ENCODE results near the gene SHF.

Gene SHF

DNA sequence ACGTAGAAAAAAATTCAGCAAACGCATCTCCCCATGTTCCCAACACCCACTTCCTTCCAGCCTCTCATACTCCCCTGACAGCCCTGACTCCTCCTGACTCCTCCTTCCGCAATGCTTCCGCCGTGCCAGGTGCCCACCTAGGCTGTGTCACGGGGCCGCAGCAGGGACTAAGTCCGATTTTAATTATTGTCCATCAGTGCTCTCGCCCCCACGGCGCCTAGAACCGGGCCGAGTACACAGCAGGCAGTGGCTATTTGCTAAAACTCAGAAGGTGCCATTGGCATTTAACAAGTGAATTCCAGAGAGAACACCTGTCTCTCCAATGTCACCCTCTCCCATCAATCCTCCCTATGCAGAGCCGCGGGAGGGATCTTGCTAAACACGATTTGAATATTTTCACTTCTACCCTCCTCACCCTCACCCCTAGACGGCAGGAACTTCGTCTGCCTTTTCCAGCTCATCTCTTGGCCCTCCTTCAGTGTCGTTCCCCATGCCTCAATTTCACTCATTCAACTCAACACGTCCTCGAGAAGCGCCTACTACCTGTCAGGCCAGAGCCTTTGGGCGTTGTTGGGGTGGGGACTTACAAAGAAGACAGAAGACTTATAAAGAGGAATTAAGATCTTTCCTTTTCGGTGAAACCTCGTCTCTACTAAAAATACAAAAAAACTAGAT is 11.5 kb upstream of the SHF start:
- no peak for DNase-seq

DNA sequence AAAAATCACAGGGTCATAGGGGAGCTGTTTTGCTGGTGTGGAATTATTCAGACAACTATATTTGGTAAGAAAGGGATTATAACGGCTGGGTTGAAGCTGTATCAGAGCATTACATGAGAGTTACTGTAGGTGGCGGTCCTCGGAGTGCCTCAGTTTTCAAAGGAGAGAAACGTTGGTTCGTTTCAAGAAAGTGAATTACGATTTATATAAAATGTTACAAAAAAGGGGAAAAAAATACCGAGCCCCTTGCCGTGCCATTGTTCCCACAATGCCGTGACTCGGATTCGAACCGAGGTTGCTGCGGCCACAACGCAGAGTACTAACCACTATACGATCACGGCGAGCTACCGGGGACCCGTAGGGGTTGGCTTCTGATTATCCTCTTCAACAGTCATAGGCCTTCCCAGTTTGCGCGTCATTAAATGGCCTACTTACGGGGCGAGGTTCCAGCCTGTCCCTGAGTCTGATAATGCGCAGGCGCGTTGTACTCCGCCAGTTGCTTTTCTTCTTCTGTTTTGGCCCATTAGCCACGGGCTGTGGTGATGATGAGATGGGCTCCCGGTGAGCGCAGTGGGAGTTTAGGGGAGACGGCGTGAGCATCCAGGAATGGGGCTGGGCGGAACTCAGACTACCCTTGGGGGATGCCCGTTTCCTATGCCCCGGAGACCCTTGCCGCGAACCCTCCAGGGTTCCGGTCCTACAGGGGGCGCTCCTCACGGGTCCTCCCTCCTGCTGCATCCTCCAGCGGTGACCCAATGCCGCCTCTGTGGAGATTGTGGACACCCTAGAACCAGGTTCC is 10.8 kb upstream of the SHF start:
- peak; percentile 99 for DNase-seq

DNA sequence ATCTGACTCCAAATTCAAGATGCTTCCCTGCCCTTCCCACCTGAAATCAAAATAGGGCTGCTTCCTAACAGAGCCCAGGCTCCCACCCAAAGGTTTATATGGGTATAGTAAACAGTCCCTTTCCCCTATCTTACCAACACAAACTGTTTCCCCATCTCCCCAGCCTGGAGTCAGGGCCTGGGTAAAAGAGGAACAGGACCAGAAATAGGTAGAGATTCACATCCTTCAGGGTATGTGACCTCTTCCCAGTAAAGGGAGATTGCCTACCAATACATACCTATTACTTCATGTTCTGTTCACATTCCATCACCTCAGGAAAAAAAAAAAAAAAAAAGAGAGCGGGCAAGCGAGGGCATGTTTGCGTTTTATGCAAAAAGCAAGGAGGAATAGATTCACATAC is 9.7 kb upstream of the SHF start:
- DNase-seq = no peak

GRCh38 chr15:45187578-45187893 is 230 bp downstream of the SHF start:
- DNase-seq = no peak

DNA sequence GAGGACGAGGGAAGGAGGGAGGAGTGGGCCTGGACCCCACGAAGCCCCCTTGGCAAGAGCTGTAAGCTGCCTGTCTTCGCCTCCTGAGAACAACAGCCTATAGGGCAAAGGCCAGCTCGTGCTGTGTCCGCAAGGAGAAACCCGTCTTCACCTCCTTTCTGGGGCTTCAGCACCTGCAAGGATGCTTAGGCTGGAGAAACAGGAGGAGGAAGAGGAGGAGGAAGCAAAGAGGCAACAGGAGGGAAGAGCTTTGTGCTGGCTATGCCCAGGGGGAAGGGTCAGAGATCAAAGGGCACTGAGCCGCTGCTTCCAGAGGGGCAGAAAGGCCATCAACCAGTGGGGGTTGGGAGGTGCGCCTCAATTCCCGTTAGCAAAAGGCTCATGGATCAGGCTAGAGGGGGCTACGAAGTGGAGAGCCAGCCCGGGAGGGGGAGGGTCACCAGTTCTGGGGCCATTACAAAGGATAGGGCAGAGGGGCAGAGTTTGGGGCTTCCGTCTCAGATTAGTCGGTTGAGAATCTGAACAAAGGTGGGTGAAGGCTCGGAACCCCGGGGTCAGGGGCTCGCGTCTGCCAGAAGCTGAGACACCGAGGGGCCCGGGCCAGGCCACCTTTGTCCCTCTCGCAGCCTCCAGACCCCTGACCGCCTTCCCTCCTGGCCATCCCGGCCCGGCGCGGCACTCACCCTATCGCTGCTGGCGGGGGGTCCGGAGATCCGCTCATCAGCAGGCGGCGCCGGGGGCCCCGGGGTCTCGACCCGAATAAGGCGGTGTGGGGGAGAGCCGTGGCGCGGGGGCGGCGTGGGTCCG is 792 bp downstream of the SHF start:
- DNase-seq = no peak

DNA sequence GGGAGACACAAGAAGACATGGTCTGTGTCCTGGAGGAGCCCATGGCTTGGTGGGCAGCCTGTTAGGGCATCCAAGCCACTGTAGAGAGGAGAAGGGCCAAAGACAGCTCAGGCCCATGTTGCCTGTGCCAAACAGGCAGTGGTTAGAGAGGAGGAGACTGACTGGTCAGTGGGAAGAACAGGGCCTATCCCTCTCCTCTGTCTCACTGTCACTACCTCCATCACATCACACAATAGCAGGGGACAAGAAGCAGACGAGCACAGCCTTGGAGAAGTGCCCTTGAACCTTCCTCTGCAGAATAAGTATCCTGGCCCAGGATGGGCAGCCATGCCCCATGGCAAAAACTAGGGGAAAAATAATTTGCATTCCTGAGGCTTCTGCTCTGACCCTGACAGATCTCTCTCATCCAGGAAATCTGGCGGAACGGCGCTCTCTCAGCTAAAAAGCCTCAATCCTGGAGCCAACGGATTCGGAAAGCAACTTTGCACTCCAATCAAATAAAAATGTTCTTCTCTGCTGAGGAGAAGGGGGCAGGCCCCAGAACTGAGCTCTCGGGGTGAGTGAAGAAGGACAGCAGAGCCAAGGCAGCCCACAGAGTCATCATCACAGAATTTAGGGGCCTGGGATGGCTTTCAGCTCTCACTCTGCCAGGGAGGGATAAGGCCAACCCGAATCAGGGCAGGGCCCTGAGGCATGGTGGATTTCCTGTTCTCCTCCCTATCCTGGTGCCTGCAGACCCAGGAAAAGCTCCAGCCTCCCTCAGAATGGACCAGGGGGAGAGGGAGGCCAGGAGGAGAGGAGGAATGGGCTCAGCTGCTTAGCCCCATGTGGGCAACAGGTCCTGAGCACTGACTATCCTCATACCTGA is 1.6 kb downstream of the SHF start:
- DNase-seq = no peak

DNA sequence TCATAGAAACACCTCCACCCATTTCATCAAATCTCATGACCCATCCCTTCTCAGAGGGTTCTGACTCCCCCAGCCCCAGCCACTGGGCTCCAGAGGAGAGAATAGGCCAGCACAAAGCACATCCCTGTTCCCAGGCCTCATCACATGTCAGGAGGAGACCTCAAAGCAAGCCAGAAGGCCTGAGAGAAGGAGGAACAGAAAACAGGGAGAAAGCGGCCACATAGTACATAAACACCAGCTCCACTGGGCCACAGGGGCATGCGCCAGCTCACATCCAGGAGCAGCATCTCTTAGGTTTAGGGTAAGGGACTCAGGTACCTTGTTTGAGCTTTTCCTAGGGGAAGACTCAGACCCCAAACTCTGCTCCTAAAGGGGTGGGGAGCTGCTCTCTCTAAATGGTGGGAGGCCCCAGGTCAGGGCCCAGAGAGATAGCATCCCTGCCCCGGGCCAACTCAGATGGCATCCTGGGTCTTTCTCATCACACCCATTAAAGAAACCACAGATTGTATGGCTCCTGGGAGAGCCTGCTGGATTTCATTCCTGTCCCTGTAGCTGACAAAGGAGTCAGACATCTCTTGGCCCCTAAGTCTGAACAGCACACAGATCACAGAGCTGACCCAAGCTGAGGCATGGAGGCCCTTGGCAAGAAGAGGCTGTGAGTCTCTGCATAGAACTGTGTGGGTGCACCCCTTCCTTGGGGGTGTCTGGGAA is 2.5 kb downstream of the SHF start:
- no peak for DNase-seq

DNA sequence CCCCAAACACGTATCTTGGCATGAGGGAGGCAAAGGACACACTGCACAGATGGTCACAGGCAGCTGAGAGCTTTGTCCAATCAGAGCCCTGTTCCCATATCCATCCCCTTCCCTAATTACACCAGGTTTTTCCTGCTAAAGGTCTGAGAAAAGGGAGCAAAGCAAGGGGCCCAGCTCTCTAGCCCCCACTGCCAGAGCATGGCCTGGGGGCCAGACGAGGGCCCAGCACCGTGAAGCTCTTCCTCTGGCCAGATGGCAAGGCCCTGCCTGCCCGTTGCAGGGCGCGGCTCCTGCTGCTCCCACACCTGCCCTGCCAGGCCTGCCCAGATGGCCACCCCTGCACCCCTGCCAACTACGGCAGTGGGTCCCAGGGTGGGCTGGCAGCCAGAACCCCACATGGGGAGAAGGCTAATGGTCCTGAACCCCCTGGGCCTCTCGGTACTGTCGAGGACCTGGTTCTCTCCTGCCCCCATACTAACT is 3.2 kb downstream of the SHF start:
- no peak for DNase-seq

DNA sequence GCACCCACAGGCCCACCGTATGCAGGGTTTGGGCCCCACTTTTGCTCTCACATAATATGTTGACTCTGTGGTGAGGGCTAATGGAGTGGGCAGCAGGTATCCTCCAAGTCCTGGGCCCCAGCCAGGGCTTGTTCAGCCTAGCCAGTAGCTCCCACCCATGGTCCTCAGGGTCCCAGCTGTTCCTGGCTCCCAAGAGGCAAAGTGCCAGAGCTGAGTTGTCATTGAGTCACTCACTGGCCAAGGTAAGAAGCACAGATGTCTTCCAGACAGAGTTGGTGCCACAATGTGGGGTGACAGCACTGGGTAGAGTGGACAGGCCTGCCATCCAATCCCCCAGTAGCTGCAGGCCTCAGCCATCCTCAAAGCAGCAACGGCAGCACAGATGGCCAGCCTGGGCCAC is 4.3 kb downstream of the SHF start:
- DNase-seq = no peak

- no peak for DNase-seq
Measured at GRCh38 chr15:45182996-45183395, 4.8 kb downstream of the SHF start.

DNA sequence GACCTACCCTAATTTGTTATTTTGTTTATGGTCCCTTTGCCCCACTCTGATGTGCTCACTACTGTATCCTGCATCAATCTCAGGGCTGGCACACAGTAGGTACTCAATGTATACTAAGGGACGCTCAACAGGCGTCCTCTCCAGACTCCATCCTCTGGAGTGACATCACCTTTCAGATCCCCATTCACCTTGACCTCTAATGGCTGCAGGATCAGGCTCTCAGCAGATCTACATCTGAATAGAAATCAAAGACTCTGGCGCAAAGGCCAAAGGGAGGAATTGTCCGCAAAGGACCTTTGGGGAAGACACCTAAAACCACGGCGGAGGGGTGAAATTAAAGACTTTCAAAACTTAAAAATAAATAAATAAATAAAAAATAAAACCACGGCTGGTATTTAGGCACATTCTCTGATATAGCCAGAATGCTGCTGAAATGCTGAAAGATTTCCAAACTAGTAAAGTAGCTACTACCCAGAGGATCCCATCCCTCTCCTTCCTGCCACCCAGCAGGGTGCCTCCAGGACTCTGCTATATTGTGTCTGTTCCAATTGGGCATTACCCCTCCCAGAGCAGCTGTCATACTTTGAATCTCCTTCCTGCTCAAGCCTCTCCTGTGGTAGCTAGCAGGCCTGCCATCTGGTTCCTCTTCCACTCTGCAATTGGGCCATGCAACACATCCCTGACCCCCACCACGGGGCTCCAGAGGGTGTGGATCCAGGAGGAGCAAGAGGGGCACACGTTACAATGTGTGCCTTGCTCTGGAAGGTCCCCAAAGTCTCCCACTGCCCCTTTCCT is 6.1 kb downstream of the SHF start:
- DNase-seq = no peak

DNA sequence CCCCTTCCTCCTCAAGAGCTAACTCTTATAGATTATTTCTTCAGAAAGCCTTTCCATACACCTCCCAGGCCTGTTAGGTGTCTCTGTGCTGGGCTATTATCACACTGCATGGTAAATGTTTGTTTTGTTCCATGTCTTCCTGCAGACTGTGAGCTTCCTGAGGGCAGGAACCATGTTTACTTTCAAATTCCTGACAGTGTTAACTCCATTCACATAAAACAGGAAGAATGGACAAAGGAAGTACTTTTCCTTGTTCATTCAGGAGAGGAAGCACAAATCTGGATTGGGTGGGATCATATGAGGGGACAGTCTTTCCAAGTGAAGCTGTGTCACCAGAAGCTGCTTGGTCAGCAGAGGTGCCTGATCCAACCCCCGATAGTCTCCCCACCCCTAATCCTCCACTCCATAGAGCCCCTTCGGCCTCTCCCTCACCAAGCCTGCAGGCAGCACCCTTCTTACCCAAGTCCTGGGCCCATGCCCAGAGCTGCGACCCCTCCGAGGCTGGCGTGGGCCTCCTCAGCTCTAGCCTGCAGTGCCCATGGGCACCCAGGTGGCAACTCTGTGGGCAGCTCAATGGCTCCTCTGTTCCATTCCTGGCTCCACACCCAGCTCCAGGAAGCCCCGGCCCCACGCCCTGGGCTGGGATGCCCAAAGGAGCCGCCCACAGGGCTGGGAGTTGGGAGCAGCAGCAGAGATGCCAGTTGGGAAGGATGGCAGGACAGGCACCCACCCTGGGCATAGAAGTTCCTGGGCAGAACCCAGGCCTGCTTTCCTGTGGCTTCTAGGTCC is 6.9 kb downstream of the SHF start:
- DNase-seq = no peak

DNA sequence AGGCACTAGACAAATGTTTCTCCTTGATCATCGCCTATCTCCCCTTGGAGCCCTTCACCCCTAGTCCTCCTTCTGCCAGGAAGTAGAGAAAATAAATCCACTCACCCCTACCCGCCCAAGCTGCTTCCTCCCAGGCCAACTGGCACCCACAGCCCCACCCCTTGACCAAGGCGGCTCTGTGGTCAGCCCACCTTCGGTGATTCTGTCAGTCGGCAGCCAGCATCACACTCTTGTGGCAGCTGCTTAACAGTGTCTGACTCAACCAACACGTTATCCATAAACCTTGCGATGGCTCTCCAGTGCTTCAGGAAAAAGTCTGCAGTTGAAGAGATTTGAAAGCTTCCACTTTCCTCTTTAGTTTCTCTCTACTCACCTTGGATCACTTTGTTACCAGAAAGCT is 7.6 kb downstream of the SHF start:
- DNase-seq = no peak

DNA sequence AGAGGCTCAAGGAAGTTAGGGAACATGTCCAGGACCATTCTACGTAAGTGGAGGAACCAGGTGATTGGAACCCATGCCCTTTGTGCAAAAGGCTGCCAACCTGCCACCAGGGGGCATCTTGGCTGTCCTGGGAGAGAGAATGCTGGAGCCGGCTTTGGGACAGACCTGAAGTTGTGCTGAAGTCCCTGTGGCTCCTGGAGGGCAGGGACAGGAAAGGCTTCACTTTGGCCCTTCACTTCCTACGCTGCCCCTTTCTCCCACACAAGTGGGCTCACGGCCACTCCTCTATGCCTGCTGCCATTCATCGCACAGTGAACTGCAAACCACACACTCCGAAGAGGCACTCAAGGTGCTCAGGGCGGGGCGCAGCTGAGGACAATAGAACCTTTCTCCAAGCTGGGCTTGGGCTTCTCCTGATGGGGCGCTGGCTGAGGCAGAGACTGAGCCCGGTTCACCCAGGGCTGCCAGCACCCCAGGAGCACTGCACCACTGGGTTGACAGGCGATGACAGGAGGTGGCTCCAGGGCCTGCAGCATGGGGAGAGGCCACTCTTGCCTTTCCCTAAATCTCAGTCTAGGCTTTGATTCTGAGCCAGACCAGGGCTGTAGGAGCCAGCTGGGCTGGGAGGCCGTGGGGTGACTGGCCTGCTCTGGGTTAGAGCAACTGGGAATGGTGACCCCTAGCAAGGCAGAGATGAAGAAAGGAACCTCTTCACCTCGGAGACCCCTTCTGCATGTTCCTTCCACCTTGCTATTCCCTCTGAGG is 8.4 kb downstream of the SHF start:
- no peak for DNase-seq

DNA sequence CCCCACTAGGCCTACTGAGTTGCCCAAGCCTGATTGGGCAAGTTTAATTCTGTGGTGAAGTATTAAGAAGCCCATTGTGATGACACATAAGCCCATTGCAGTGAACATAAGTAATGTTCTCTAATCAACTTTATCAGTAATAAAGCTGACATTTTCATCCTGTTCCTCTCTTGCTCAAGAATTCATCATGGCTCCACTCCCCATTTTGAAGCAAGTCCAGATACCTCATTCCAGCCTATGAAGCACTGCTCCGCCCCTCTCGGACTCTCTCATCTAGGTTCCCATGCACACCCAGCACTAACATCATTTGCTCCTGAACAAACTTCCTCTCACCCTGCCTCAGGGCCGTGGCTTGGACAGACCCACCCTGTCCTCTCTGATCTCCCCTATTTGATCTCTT is 10.5 kb downstream of the SHF start:
- DNase-seq = no peak

DNA sequence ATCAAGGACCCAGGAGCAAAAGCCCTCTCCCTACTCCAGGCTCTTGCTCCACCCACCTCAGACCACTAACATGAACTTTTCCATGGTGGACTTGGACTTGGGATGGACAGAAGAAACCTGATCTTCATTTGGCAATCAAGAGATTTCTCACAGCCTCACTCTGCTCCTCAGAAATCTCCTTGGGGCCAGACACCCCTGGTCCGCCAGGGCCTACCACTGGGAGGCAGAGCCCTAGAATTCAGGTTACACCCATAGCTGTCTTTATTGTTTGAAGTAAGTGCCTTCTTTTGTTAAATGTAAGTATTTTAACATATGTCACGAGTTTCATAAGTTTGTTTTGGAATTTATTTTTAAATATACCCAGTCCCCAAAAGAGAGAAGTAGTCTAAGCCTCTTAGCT is 13.2 kb downstream of the SHF start:
- DNase-seq = no peak

DNA sequence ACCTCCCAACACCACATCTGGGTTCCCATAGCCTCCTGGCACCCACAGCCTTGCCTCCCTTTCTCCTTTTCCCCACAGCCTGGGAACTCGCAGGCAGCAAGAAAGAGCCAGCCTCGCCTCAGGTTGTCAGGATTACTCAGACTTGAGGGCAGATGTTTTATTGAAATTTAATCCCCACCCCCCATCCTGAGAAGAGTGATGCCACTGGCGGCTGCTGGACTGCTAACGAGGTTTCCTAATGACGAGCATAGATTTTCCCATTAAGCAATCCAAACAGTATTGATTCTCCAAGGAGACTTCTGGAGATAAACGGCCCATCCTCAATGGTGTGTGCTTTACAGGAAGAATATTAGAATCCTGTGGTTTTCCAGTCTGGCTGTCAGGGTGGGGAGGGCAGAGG is 13.7 kb downstream of the SHF start:
- DNase-seq = no peak

- no peak for DNase-seq
Measured at GRCh38 chr15:45171912-45172311, 15.9 kb downstream of the SHF start.

DNA sequence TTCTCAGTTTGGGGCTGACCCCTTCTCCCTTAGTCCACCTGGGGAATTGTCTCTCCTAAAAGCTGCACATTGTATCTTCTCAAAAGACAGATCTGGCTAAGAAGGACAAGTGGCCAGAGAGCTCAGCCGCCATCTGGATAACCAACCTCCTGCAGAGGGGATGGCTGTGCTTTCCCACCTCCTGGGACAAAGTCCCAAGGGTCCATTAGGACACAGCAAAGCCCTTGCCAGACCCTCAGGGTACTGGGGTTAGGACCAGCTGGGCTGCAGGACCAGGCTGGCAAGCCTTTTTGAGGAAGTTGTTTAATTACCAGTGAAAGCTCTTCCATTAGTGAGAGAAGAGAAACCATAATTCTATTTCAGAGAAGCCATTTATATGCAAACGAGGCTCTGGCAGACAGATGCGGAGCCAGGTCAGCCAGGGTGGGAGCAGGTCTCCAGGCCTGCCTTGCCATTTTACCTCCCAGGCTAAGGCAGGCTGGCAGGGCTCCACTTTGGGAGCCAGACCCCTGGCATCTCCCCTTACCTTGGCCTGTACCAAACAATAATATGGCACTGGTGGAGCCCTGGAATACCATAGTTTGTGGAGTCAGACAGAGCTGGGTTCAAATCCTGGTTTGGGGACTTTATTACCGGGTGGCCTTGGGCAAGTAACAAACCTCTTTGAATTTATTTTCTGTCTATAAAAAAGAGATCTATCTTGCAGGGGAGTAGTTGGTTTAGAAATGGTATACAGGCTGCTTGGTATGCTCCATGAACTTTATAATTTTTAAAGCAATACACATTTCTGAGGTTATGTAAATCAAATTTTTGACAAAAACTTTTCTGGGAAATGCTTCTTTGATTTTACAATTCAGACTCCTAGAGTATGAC is 17.9 kb downstream of the SHF start:
- DNase-seq = no peak
